ENCODE results near the gene AXIN1. TPM values are rescaled to one million over a fixed set of nuclear protein-coding genes. Genes with fewer than 3 reads are reported as not detected.
A peak's percentile ranks its signal among the peaks of the same experiment; 100 is the strongest.

Gene AXIN1
- total RNA-seq, 1 experiment from 2014 or later = 32.7 TPM

DNA sequence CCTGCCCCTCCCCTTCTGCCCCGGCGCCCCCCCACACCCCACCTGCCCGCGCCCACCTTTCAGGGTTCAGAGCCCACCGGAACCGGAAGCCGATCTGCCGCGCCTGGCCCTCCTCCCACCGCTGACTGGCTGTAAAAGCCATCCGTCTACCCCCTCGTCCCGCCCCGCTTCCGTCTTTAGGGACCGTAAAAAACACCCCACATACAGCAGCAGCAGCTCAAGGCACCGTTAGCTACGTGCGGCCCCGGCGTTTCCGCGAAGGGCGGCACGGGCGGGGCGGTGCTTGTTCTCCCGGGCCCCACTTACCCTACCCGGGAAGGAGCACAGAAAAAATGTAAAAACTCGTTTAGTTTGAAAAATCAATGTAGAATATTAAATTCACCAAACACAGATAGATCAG, 17.9 kb upstream of the AXIN1 start, which contains the start of gene MRPL28:
Gene MRPL28 (minus strand): TSS at position 96 of the 400 bp plus-strand sequence. CDS start 320 bp downstream, outside the sequence.
- DNase-seq (ENCODE audit: low spot score) = peak; percentile 97
- H3K27me3 ChIP-seq (replicated peaks; ENCODE audit: insufficient read depth, low read depth, low read length, poor library complexity) = no peaks in the 10 kb centered on the region
- CTCF ChIA-PET = interaction anchor here (1.0 kb wide), 1 partner anchor 17 kb away, joined by 5 read pairs; no protein-coding TSS in a partner anchor
- no peaks in the 10 kb centered on the region for H3K4me1 ChIP-seq (ENCODE audit: insufficient read depth, low read length, poor library complexity, severe bottlenecking)
- BruUV-seq (replicated peaks) = no TSS peak
- intact Hi-C loops (cut with micrococcal nuclease; ENCODE audit: unreplicated experiment) = no loop called here
- H3K27ac ChIP-seq (ENCODE audit: low read depth, low read length, poor library complexity, severe bottlenecking) = peak within 1 kb of the TSS; percentile 50
- no peaks in the 10 kb centered on the region for H3K9me3 ChIP-seq (ENCODE audit: low read depth, low read length, poor library complexity, severe bottlenecking)
- H3K4me3 ChIP-seq (ENCODE audit: low read depth, low read length, poor library complexity, severe bottlenecking) = peak within 1 kb of the TSS; percentile 49
- POLR2A ChIA-PET (ENCODE audit: low non-redundant PET) = no interaction called here
- TF ChIP-seq, protein P1, sequence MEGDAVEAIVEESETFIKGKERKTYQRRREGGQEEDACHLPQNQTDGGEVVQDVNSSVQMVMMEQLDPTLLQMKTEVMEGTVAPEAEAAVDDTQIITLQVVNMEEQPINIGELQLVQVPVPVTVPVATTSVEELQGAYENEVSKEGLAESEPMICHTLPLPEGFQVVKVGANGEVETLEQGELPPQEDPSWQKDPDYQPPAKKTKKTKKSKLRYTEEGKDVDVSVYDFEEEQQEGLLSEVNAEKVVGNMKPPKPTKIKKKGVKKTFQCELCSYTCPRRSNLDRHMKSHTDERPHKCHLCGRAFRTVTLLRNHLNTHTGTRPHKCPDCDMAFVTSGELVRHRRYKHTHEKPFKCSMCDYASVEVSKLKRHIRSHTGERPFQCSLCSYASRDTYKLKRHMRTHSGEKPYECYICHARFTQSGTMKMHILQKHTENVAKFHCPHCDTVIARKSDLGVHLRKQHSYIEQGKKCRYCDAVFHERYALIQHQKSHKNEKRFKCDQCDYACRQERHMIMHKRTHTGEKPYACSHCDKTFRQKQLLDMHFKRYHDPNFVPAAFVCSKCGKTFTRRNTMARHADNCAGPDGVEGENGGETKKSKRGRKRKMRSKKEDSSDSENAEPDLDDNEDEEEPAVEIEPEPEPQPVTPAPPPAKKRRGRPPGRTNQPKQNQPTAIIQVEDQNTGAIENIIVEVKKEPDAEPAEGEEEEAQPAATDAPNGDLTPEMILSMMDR (conservative IDR thresholded peaks at IDR 0.05; ENCODE audit: low read depth, low read length) = no peak
- TF ChIP-seq EZH2 (IDR thresholded peaks at IDR 0.05; ENCODE audit: borderline replicate concordance, low read depth, low read length, poor library complexity, severe bottlenecking) = no peak
- H3K36me3 ChIP-seq (ENCODE audit: insufficient read depth, low read length, poor library complexity, severe bottlenecking) = peaks cover 20% of the 10 kb centered on the region

DNA sequence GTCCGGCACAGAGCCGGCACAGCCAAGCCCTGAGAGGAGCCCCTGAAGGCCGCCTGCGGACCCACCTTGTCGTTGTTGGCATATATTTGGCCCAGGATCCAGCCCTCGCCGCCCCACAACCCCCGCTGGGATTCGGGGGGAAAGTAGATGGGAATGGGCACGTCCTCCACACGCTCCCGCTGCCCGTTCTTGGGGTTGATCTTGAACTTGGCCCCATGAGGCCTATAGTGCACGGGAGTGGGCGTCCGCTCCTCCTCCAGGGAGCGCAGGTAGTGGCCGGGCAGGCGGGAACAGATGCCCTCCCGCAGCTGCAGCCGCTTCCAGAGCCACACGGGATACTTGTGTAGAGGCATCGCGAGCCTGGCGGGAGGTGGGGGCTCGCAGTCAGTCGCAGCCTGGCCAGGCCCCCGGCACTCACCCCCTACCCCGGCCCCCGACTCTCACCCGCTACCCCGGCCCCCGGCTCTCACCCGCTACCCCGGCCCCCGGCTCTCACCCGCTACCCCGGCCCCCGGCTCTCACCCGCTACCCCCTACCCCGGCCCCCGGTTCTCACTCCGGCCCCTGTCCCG, 17.4 kb upstream of the AXIN1 start:
- Histone ChIP-seq H3K36me3 (ENCODE audit: insufficient read depth, low read length, poor library complexity, severe bottlenecking) (peaks cover 20% of the 10 kb centered on the region), H3K27ac (ENCODE audit: low read depth, low read length, poor library complexity, severe bottlenecking) (peak overlapping the region; percentile 50), H3K9me3 (ENCODE audit: low read depth, low read length, poor library complexity, severe bottlenecking) (no peaks in the 10 kb centered on the region), H3K4me1 (ENCODE audit: insufficient read depth, low read length, poor library complexity, severe bottlenecking) (no peaks in the 10 kb centered on the region), H3K27me3 (replicated peaks; ENCODE audit: insufficient read depth, low read depth, low read length, poor library complexity) (no peaks in the 10 kb centered on the region), H3K4me3 (ENCODE audit: low read depth, low read length, poor library complexity, severe bottlenecking) (peak overlapping the region; percentile 49)
- TF ChIP-seq, protein P1 (conservative IDR thresholded peaks at IDR 0.05; ENCODE audit: low read depth, low read length) = no peak
- TF ChIP-seq EZH2 (IDR thresholded peaks at IDR 0.05; ENCODE audit: borderline replicate concordance, low read depth, low read length, poor library complexity, severe bottlenecking) = no peak
- no peak for DNase-seq (ENCODE audit: low spot score)
- ChIA-PET POLR2A (ENCODE audit: low non-redundant PET) (no interaction called here), CTCF (interaction anchor here (1.4 kb wide), 1 partner anchor 304 kb away, joined by 3 read pairs; no protein-coding TSS in a partner anchor)
- no TSS peak for BruUV-seq (replicated peaks)
- intact Hi-C loops (cut with micrococcal nuclease; ENCODE audit: unreplicated experiment) = no loop called here

DNA sequence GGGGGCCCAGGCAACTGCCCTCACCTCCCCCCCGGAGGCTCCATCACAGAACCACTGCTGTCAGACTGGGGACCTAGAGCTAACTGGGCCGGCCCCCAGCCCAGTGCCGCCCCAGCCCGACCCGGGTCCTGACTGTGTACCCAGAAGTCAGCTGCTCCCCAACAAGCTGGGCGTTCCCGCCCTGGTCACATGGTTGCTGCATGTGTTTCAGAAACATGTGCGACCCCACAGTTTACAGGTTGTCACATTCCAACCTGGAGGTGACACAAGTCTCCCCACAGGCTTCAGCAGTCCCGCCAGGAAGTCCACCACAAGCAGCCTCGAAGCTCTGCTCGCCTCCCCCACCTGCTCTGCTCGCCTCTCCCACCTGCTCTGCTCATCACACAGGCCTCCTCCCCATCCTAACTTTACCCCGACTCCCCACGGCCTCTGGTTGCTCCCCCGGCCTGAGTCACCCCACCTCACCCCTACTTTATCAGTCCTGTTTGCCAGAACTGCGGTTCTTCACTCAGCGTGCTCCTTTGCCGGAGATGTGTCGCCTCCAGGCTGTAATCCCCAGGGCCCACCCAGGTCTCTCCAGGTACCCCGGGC, 16.8 kb upstream of the AXIN1 start:
- Histone ChIP-seq H3K4me1 (ENCODE audit: insufficient read depth, low read length, poor library complexity, severe bottlenecking) (no peaks in the 10 kb centered on the region), H3K9me3 (ENCODE audit: low read depth, low read length, poor library complexity, severe bottlenecking) (no peaks in the 10 kb centered on the region), H3K27ac (ENCODE audit: low read depth, low read length, poor library complexity, severe bottlenecking) (peak overlapping the region; percentile 50), H3K27me3 (replicated peaks; ENCODE audit: insufficient read depth, low read depth, low read length, poor library complexity) (no peaks in the 10 kb centered on the region), H3K4me3 (ENCODE audit: low read depth, low read length, poor library complexity, severe bottlenecking) (peak overlapping the region; percentile 49), H3K36me3 (ENCODE audit: insufficient read depth, low read length, poor library complexity, severe bottlenecking) (peaks cover 20% of the 10 kb centered on the region)
- ChIA-PET CTCF (interaction anchor here (1.4 kb wide), 1 partner anchor 304 kb away, joined by 3 read pairs; no protein-coding TSS in a partner anchor), POLR2A (ENCODE audit: low non-redundant PET) (no interaction called here)
- BruUV-seq (replicated peaks) = no TSS peak
- intact Hi-C loops (cut with micrococcal nuclease; ENCODE audit: unreplicated experiment) = no loop called here
- no peak for DNase-seq (ENCODE audit: low spot score)
- TF ChIP-seq, protein P1 (conservative IDR thresholded peaks at IDR 0.05; ENCODE audit: low read depth, low read length) = no peak
- TF ChIP-seq EZH2 (IDR thresholded peaks at IDR 0.05; ENCODE audit: borderline replicate concordance, low read depth, low read length, poor library complexity, severe bottlenecking) = no peak
